HCT116 (cell line): ENCODE results near the gene SDF2. TPM values are rescaled to one million over a fixed set of nuclear protein-coding genes. Genes with fewer than 3 reads are reported as not detected.

ENCODE experiments used
- ATAC-seq: fragments of 200-7000 bp; cut with Tn5 transposase; 2 replicates; pipeline ENCODE4 v1.9.1; 2020; ENCODE audit warnings: mild to moderate bottlenecking, moderate library complexity
- BruUV-seq: library from RNA; stranded (reverse); fragments of 400-500 nt; replicated peaks from 2 replicates; lab custom pipeline; 2021; lab: Mats Ljungman, UMichigan
- CTCF ChIA-PET: fragments of 300-600 bp; sonication (Branson Sonifier 250); formaldehyde crosslinking; loops from one replicate; lab custom pipeline; 2021; ENCODE audit warnings: antibody characterized with exemption; lab: Charles Lee
- POLR2A ChIA-PET: fragments of 300-600, 350-600 bp; sonication (Branson Sonifier 250); formaldehyde crosslinking; loops from one replicate; lab custom pipeline; 2021; ENCODE audit warnings: antibody characterized with exemption; lab: Charles Lee
- RAD21 ChIA-PET, 2 experiments: fragments of 300-600 bp; sonication (Branson Sonifier 250); formaldehyde crosslinking; loops; one replicate each; lab custom pipeline; 2023; ENCODE audit warnings: low total read pairs in 2 of 2; ENCODE audit not compliant: uncharacterized antibody in 2 of 2, unreplicated experiment in 2 of 2, low non-redundant PET in 1 of 2; lab: Charles Lee
- DNase-seq: peaks from one replicate; pipeline ENCODE4 v3.0.0-alpha.2; 2010; ENCODE audit warnings: low read depth, low spot score
- H2AFZ ChIP-seq: fragments of 200-600 bp; shearing (Covaris generic), sonication (generic); 2 replicates; pipeline ENCODE4 v1.6.1; 2017; ENCODE audit warnings: low read depth, mixed run types, mixed read lengths, antibody characterized with exemption, low read length; ENCODE audit not compliant: poor library complexity, severe bottlenecking
- H3K27ac ChIP-seq: 2 replicates; pipeline ENCODE4 v1.5.1; 2012; ENCODE audit warnings: low read depth, low read length
- H3K27me3 ChIP-seq: fragments of 200-600 bp; sonication (generic); 2 replicates; pipeline ENCODE4 v1.6.1; 2016; ENCODE audit warnings: mixed run types, low read length, mixed read lengths; ENCODE audit not compliant: insufficient read depth
- H3K36me3 ChIP-seq, 2 experiments: fragments of 200-500 bp in 1 of 2; fragments of 200-600 bp in 1 of 2; sonication (Bioruptor generic) in 1 of 2; sonication (generic) in 1 of 2; 2 replicates each; pipeline versions ENCODE4 v1.5.1 to v1.6.1; 2014 to 2016; ENCODE audit warnings: low read length in 2 of 2, inconsistent platforms in 1 of 2, mixed read lengths in 1 of 2, mixed run types in 1 of 2; ENCODE audit not compliant: insufficient read depth in 2 of 2, control insufficient read depth in 1 of 2
- H3K4me1 ChIP-seq, 2 experiments: fragments of 200-600 bp in 1 of 2; sonication (generic) in 1 of 2; 2 replicates each; pipeline versions ENCODE4 v1.5.1 to v1.6.1; 2012 to 2017; ENCODE audit warnings: low read length in 2 of 2, inconsistent platforms in 1 of 2, mild to moderate bottlenecking in 1 of 2, mixed read lengths in 1 of 2, mixed run types in 1 of 2, moderate library complexity in 1 of 2; ENCODE audit not compliant: insufficient read depth in 2 of 2, control insufficient read depth in 1 of 2
- H3K4me2 ChIP-seq: fragments of 200-600 bp; sonication (generic); 2 replicates; pipeline ENCODE4 v1.6.1; 2017; ENCODE audit warnings: mixed run types, low read length, mixed read lengths
- H3K4me3 ChIP-seq, 2 experiments: fragments of 200-600 bp in 1 of 2; sonication (generic) in 1 of 2; replicated peaks in 1 of 2; 2 replicates each; pipeline ENCODE4 v1.5.1; 2011 to 2016; ENCODE audit warnings: low read length in 2 of 2, control low read depth in 1 of 2, low read depth in 1 of 2, mild to moderate bottlenecking in 1 of 2, mixed read lengths in 1 of 2, mixed run types in 1 of 2
- H3K79me2 ChIP-seq: fragments of 200-600 bp; sonication (generic); 2 replicates; pipeline ENCODE4 v1.6.1; 2017; ENCODE audit warnings: mild to moderate bottlenecking, mixed run types, low read length, moderate library complexity, mixed read lengths; ENCODE audit not compliant: insufficient read depth
- H3K9ac ChIP-seq: fragments of 200-600 bp; sonication (generic); 2 replicates; pipeline ENCODE4 v1.6.1; 2016; ENCODE audit warnings: low read length, mixed read lengths
- H3K9me2 ChIP-seq: fragments of 200-600 bp; sonication (generic), shearing (Covaris generic); 2 replicates; pipeline ENCODE4 v1.6.1; 2017; ENCODE audit warnings: mixed run types, mild to moderate bottlenecking, moderate library complexity; ENCODE audit not compliant: insufficient read depth
- H3K9me3 ChIP-seq, 2 experiments: fragments of 200-500 bp in 1 of 2; fragments of 200-600 bp in 1 of 2; sonication (Bioruptor generic) in 1 of 2; sonication (generic) in 1 of 2; 2 replicates each; pipeline ENCODE4 v1.6.1; 2014 to 2017; ENCODE audit warnings: low read length in 2 of 2, mixed read lengths in 2 of 2, inconsistent platforms in 1 of 2, low read depth in 1 of 2, mild to moderate bottlenecking in 1 of 2, mixed run types in 1 of 2, moderate library complexity in 1 of 2; ENCODE audit not compliant: control insufficient read depth in 1 of 2, insufficient read depth in 1 of 2
- H4K20me1 ChIP-seq: fragments of 200-600 bp; sonication (generic), shearing (Covaris generic); 2 replicates; pipeline ENCODE4 v1.6.1; 2017; ENCODE audit warnings: mixed run types, mild to moderate bottlenecking, moderate library complexity; ENCODE audit not compliant: insufficient read depth
- ATF3 ChIP-seq: IDR thresholded peaks from 2 replicates; pipeline ENCODE4 v1.6.1; 2012
- CEBPB ChIP-seq: IDR thresholded peaks from 2 replicates; pipeline ENCODE4 v1.6.1; 2012; ENCODE audit warnings: low read depth
- ELF1 ChIP-seq: IDR thresholded peaks from 2 replicates; pipeline ENCODE4 v1.6.1; 2012; ENCODE audit warnings: low read depth, borderline replicate concordance
- EZH2 ChIP-seq: fragments of 200-600 bp; sonication (generic); IDR thresholded peaks from 2 replicates; pipeline ENCODE4 v1.6.1; 2017; ENCODE audit warnings: antibody characterized with exemption, mixed run types
- EZH2phosphoT487 ChIP-seq: fragments of 200-600 bp; IDR thresholded peaks from 2 replicates; pipeline ENCODE4 v1.6.1; 2018; ENCODE audit warnings: antibody characterized with exemption, borderline replicate concordance
- FOSL1 ChIP-seq: IDR thresholded peaks from 2 replicates; pipeline ENCODE4 v1.6.1; 2012; ENCODE audit warnings: low read depth
- JUND ChIP-seq: IDR thresholded peaks from 2 replicates; pipeline ENCODE4 v1.6.1; 2012
- POLR2AphosphoS5 ChIP-seq: IDR thresholded peaks from 2 replicates; pipeline ENCODE4 v1.6.1; 2011; ENCODE audit warnings: mild to moderate bottlenecking, low read depth, low read length, moderate library complexity
- RAD21 ChIP-seq: IDR thresholded peaks from 2 replicates; pipeline ENCODE4 v1.6.1; 2012; ENCODE audit warnings: low read depth, mild to moderate bottlenecking
- REST ChIP-seq: IDR thresholded peaks from 2 replicates; pipeline ENCODE4 v1.6.1; 2012; ENCODE audit warnings: low read depth
- SIN3A ChIP-seq: IDR thresholded peaks from 2 replicates; pipeline ENCODE4 v1.6.1; 2012; ENCODE audit warnings: low read depth
- SP1 ChIP-seq: IDR thresholded peaks from 2 replicates; pipeline ENCODE4 v1.6.1; 2012; ENCODE audit warnings: low read depth
- SRF ChIP-seq: IDR thresholded peaks from 2 replicates; pipeline ENCODE4 v1.6.1; 2012; ENCODE audit warnings: low read depth
- TCF7L2 ChIP-seq: IDR thresholded peaks from 2 replicates; pipeline ENCODE4 v1.7.0; 2011; ENCODE audit warnings: borderline replicate concordance, inconsistent platforms; ENCODE audit not compliant: insufficient read depth, insufficient read length; ENCODE audit errors: extremely low read depth
- YY1 ChIP-seq: IDR thresholded peaks from 2 replicates; pipeline ENCODE4 v1.6.1; 2011; ENCODE audit warnings: low read length, low read depth, moderate library complexity, mild to moderate bottlenecking; ENCODE audit not compliant: insufficient replicate concordance; ENCODE audit errors: extremely low read depth
- ZBTB33 ChIP-seq: IDR thresholded peaks from 2 replicates; pipeline ENCODE4 v1.6.1; 2011; ENCODE audit warnings: mild to moderate bottlenecking, low read length, moderate library complexity; ENCODE audit not compliant: insufficient replicate concordance; ENCODE audit errors: extremely low read depth
- ZFX ChIP-seq: fragments of 450-650 bp; IDR thresholded peaks from 2 replicates; pipeline ENCODE4 v1.6.1; 2017
- ZNF274 ChIP-seq: fragments of 200-500 bp; sonication (Bioruptor generic); IDR thresholded peaks from 2 replicates; pipeline ENCODE4 v1.6.1; 2014; ENCODE audit warnings: mild to moderate bottlenecking, low read depth, low read length, inconsistent platforms
- intact Hi-C: fragments of 100-400 bp; cut with micrococcal nuclease; formaldehyde crosslinking; loops from 2 replicates; pipeline ENCODE4 v1.10.0; 2022
- total RNA-seq: library from RNA; stranded (reverse); gene quantifications from one replicate; pipeline ENCODE4 v1.2.1, GENCODE V29; 2021; ENCODE audit not compliant: unreplicated experiment

SDF2 gene
- total RNA-seq, 1 experiment from 2014 or later: 41.3 TPM

- peaks cover 86 to 88% of the 10 kb centered on the region in 2 experiments for H3K36me3 ChIP-seq
- H3K9me3 ChIP-seq: no peaks in the 10 kb centered on the region
- H3K4me1 ChIP-seq: no peaks in the 10 kb centered on the region
- intact Hi-C loops: no loop called here
- no peaks in the 10 kb centered on the region for H3K9me2 ChIP-seq
- POLR2A ChIA-PET: no interaction called here
- no peaks in the 10 kb centered on the region for H4K20me1 ChIP-seq
- no peak for DNase-seq
- H3K79me2 ChIP-seq: no peaks in the 10 kb centered on the region
- no peak overlapping the region for H3K4me3 ChIP-seq
- BruUV-seq: no TSS peak
- no peak overlapping the region for H3K4me2 ChIP-seq
- no peak overlapping the region for H3K27ac ChIP-seq
- H3K27me3 ChIP-seq: no peaks in the 10 kb centered on the region
- H3K9ac ChIP-seq: no peak overlapping the region
- RAD21 ChIA-PET: no interaction called here
- H2AFZ ChIP-seq: no peak overlapping the region
- TF ChIP-seq POLR2AphosphoS5: no peak
- TF ChIP-seq JUND: no peak
- TF ChIP-seq ELF1: no peak
- TF ChIP-seq SP1: no peak
- TF ChIP-seq ZBTB33: no peak
- TF ChIP-seq ATF3: no peak
- TF ChIP-seq EZH2: no peak
- no peak for TF ChIP-seq FOSL1
- no peak for TF ChIP-seq YY1
- no peak for TF ChIP-seq RAD21
- TF ChIP-seq CEBPB: no peak
- TF ChIP-seq SRF: no peak
- TF ChIP-seq SIN3A: no peak
- TF ChIP-seq ZFX: no peak
- TF ChIP-seq ZNF274: no peak
- TF ChIP-seq TCF7L2: no peak
- no peak for TF ChIP-seq REST
- no peak for TF ChIP-seq EZH2phosphoT487
- TF ChIP-seq, all 23 proteins: peak for 0
- CTCF ChIA-PET: no interaction called here
- ATAC-seq: no peak
Measured at GRCh38 chr17:28685366-28685765, 23.7 kb upstream of the SDF2 start.
